ENCODE data around the gene DGLUCY.

The DGLUCY gene

GRCh38 chr14:91232052-91232451 is 118.2 kb downstream of the DGLUCY start:
- TF ChIP-seq ZFP30 (CRISPR knock-in tag; IDR thresholded peaks at IDR 0.05) = no peak
- TF ChIP-seq PATZ1 (CRISPR knock-in tag; IDR thresholded peaks at IDR 0.05; ENCODE audit: borderline replicate concordance) = no peak
- no peak for TF ChIP-seq ZC3H10 (CRISPR knock-in tag; IDR thresholded peaks at IDR 0.05)
- TF ChIP-seq RARB (CRISPR knock-in tag; IDR thresholded peaks at IDR 0.05) = no peak
- TF ChIP-seq, protein P1, sequence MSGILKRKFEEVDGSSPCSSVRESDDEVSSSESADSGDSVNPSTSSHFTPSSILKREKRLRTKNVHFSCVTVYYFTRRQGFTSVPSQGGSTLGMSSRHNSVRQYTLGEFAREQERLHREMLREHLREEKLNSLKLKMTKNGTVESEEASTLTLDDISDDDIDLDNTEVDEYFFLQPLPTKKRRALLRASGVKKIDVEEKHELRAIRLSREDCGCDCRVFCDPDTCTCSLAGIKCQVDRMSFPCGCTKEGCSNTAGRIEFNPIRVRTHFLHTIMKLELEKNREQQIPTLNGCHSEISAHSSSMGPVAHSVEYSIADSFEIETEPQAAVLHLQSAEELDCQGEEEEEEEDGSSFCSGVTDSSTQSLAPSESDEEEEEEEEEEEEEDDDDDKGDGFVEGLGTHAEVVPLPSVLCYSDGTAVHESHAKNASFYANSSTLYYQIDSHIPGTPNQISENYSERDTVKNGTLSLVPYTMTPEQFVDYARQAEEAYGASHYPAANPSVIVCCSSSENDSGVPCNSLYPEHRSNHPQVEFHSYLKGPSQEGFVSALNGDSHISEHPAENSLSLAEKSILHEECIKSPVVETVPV (CRISPR knock-in tag; IDR thresholded peaks at IDR 0.05) = no peak
- TF ChIP-seq GLIS3 (CRISPR knock-in tag; IDR thresholded peaks at IDR 0.05) = no peak
- TF ChIP-seq ZNF70 (CRISPR knock-in tag; IDR thresholded peaks at IDR 0.05) = no peak
- ATAC-seq = no peak

GRCh38 chr14:91232603-91233002 is 118.7 kb downstream of the DGLUCY start:
- ATAC-seq = no peak
- TF ChIP-seq BACH2 (CRISPR knock-in tag; IDR thresholded peaks at IDR 0.05; ENCODE audit: borderline replicate concordance) (no peak), ZFP3 (CRISPR knock-in tag; IDR thresholded peaks at IDR 0.05) (no peak), TOX (CRISPR knock-in tag; IDR thresholded peaks at IDR 0.05; ENCODE audit: borderline replicate concordance) (no peak), ARNTL (CRISPR knock-in tag; IDR thresholded peaks at IDR 0.05; ENCODE audit: borderline replicate concordance, low read depth) (no peak), ZNF70 (CRISPR knock-in tag; IDR thresholded peaks at IDR 0.05) (no peak), CSDC2 (CRISPR knock-in tag; IDR thresholded peaks at IDR 0.05) (no peak), ZFP30 (CRISPR knock-in tag; IDR thresholded peaks at IDR 0.05) (no peak), TCF4 (CRISPR knock-in tag; IDR thresholded peaks at IDR 0.05; ENCODE audit: borderline replicate concordance) (no peak), PPARA (CRISPR knock-in tag; IDR thresholded peaks at IDR 0.05; ENCODE audit: borderline replicate concordance) (no peak), ESRRG (CRISPR knock-in tag; IDR thresholded peaks at IDR 0.05) (no peak), OSR1 (CRISPR knock-in tag; IDR thresholded peaks at IDR 0.05) (no peak), CREB5 (CRISPR knock-in tag; IDR thresholded peaks at IDR 0.05; ENCODE audit: low read depth) (no peak), POU6F1 (CRISPR knock-in tag; IDR thresholded peaks at IDR 0.05; ENCODE audit: borderline replicate concordance, low read depth) (no peak), PATZ1 (CRISPR knock-in tag; IDR thresholded peaks at IDR 0.05; ENCODE audit: borderline replicate concordance) (no peak), ZNF565 (CRISPR knock-in tag; conservative IDR thresholded peaks at IDR 0.05; ENCODE audit: low read depth) (no peak), RARB (CRISPR knock-in tag; IDR thresholded peaks at IDR 0.05) (no peak)
- TF ChIP-seq, protein P2, sequence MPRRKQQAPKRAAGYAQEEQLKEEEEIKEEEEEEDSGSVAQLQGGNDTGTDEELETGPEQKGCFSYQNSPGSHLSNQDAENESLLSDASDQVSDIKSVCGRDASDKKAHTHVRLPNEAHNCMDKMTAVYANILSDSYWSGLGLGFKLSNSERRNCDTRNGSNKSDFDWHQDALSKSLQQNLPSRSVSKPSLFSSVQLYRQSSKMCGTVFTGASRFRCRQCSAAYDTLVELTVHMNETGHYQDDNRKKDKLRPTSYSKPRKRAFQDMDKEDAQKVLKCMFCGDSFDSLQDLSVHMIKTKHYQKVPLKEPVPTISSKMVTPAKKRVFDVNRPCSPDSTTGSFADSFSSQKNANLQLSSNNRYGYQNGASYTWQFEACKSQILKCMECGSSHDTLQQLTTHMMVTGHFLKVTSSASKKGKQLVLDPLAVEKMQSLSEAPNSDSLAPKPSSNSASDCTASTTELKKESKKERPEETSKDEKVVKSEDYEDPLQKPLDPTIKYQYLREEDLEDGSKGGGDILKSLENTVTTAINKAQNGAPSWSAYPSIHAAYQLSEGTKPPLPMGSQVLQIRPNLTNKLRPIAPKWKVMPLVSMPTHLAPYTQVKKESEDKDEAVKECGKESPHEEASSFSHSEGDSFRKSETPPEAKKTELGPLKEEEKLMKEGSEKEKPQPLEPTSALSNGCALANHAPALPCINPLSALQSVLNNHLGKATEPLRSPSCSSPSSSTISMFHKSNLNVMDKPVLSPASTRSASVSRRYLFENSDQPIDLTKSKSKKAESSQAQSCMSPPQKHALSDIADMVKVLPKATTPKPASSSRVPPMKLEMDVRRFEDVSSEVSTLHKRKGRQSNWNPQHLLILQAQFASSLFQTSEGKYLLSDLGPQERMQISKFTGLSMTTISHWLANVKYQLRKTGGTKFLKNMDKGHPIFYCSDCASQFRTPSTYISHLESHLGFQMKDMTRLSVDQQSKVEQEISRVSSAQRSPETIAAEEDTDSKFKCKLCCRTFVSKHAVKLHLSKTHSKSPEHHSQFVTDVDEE (CRISPR knock-in tag; IDR thresholded peaks at IDR 0.05) = no peak
- TF ChIP-seq, protein P1 (CRISPR knock-in tag; IDR thresholded peaks at IDR 0.05) = no peak

Measured in SK-N-SH treated with all-trans-retinoic acid at 6 μM for 48 hours (cell line).